Brain microvascular endothelial cell (primary cell): Measurements from ENCODE around the gene CFDP1.
"Not testable (repeated sequence)": the region's sequence is repeated elsewhere in the genome, so short reads cannot be mapped to it uniquely, and the experiment has no call there.

Experiments used
- DNase-seq: peaks from one replicate; pipeline ENCODE4 v3.0.0-alpha.2; 2020
- H3K27ac ChIP-seq: fragments of 250-450 bp; sonication (Bioruptor Pico); 2 replicates; pipeline ENCODE4 v1.5.1; 2020; ENCODE audit warnings: mild to moderate bottlenecking, moderate library complexity
- H3K27me3 ChIP-seq: fragments of 250-450 bp; sonication (Bioruptor Pico); replicated peaks from 2 replicates; pipeline ENCODE4 v1.5.1; 2020; ENCODE audit warnings: mild to moderate bottlenecking
- H3K36me3 ChIP-seq: fragments of 250-450 bp; sonication (Bioruptor Pico); replicated peaks from 2 replicates; pipeline ENCODE4 v1.5.1; 2020; ENCODE audit warnings: mild to moderate bottlenecking
- H3K4me3 ChIP-seq: 2 replicates; pipeline ENCODE4 v1.5.1; 2011; ENCODE audit warnings: low read depth, mild to moderate bottlenecking, control low read depth, low read length, moderate library complexity
- in situ Hi-C: cut with HindIII; loops from 2 replicates; pipeline ENCODE4 v1.10.0; 2017; ENCODE audit warnings: low sequenced_read_pairs, low pct_ligation_motif_present
- TF ChIP-seq, protein P1 (sequence below): IDR thresholded peaks from 2 replicates; pipeline ENCODE4 v1.5.1; 2011; ENCODE audit warnings: low read depth, mild to moderate bottlenecking, moderate library complexity, low read length, control low read depth, inconsistent platforms; ENCODE audit errors: missing control alignments

The CFDP1 gene

GRCh38 chr16:75288181-75288580 is 145.1 kb downstream of the CFDP1 start:
- H3K27ac ChIP-seq: no peak overlapping the region
- in situ Hi-C loops: no loop called here

DNA sequence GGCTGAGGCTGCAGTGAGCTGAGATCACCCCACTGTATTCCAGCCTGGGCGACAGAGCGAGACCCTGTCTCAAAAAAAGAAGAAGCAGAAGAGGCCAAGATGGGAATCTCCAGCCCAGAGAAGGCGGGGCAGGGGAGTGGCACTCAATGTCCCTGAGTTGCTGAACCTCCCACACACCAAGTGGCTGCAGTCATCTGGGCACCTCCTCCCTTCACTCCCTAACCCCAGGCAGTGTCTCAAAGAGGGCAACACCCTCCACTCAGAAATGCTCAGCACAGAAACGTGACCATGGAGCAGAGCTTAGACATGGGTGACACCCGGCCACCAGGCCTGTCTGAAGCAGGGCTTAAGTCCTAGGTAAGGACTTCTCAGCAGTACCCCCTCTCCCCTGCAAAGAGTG is 145.6 kb downstream of the CFDP1 start:
- in situ Hi-C loops: no loop called here
- H3K27ac ChIP-seq: no peak overlapping the region
- no peak for DNase-seq

More at GRCh38 chr16:75288181-75288580, 145.1 kb downstream of the CFDP1 start:
- Histone ChIP-seq H3K27me3 (no peaks in the 10 kb centered on the region), H3K36me3 (peaks cover 7% of the 10 kb centered on the region), H3K4me3 (no peak overlapping the region)
- no peak for DNase-seq
- TF ChIP-seq, protein P1, sequence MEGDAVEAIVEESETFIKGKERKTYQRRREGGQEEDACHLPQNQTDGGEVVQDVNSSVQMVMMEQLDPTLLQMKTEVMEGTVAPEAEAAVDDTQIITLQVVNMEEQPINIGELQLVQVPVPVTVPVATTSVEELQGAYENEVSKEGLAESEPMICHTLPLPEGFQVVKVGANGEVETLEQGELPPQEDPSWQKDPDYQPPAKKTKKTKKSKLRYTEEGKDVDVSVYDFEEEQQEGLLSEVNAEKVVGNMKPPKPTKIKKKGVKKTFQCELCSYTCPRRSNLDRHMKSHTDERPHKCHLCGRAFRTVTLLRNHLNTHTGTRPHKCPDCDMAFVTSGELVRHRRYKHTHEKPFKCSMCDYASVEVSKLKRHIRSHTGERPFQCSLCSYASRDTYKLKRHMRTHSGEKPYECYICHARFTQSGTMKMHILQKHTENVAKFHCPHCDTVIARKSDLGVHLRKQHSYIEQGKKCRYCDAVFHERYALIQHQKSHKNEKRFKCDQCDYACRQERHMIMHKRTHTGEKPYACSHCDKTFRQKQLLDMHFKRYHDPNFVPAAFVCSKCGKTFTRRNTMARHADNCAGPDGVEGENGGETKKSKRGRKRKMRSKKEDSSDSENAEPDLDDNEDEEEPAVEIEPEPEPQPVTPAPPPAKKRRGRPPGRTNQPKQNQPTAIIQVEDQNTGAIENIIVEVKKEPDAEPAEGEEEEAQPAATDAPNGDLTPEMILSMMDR: no peak

DNA sequence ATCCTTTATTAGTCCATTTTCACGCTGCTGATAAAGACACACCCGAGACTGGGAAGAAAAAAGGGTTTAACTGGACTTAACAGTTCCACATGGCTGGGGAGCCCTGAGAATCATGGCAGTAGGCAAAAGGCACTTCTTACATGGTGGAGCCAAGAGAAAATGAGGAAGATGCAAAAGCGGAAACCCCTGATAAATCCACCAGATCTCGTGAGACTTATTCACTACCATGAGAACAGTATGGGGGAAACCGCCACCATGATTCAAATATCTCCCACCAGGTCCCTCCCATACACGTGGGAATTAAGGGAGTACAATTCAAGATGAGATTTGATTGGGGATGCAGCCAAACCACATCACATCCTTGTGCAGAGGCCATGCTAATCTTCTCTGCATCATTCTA is 146.9 kb downstream of the CFDP1 start:
- DNase-seq: no peak
- no peak overlapping the region for H3K4me3 ChIP-seq
- in situ Hi-C loops: no loop called here
- no peak overlapping the region for H3K27ac ChIP-seq
- no peaks in the 10 kb centered on the region for H3K27me3 ChIP-seq
- H3K36me3 ChIP-seq: peaks cover 2% of the 10 kb centered on the region
- TF ChIP-seq, protein P1: no peak

More for the DNA sequence above, 145.6 kb downstream of the CFDP1 start:
- H3K4me3 ChIP-seq: no peak overlapping the region
- TF ChIP-seq, protein P1: no peak
- no peaks in the 10 kb centered on the region for H3K27me3 ChIP-seq
- peaks cover 5% of the 10 kb centered on the region for H3K36me3 ChIP-seq

GRCh38 chr16:75282466-75283281 is 150.6 kb downstream of the CFDP1 start:
- TF ChIP-seq, protein P1: no peak
- Histone ChIP-seq H3K27me3 (no peaks in the 10 kb centered on the region), H3K4me3 (no peak overlapping the region), H3K36me3 (no peaks in the 10 kb centered on the region), H3K27ac (no peak overlapping the region)
- no peak for DNase-seq
- in situ Hi-C loops: no loop called here

GRCh38 chr16:75281826-75282225 is 151.5 kb downstream of the CFDP1 start:
- H3K36me3 ChIP-seq: no peaks in the 10 kb centered on the region
- H3K27me3 ChIP-seq: no peaks in the 10 kb centered on the region
- no peak overlapping the region for H3K4me3 ChIP-seq
- DNase-seq: no peak
- TF ChIP-seq, protein P1: no peak
- H3K27ac ChIP-seq: no peak overlapping the region
- in situ Hi-C loops: no loop called here

DNA sequence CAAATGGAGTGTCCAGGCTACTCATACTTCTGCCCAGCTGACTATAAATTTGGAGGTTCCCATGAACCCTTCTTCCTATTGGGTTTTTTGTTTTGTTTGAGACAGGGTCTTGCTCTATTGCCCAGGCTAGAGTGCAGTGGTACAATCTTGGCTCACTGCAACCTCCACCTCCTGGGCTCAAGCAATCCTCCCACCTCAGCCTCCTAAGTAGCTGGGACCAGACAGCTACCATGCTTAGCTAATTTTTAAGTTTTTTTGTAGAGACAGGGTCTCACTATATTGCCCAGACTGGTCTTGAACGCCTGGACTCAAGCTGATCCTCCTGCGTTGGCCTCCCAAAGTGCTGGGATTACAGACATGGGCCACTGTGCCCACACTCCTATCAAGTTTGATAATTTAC is 152.3 kb downstream of the CFDP1 start:
- H3K27ac ChIP-seq, H3K36me3 ChIP-seq, H3K27me3 ChIP-seq, H3K4me3 ChIP-seq, DNase-seq, in situ Hi-C loops: not testable (repeated sequence)
